ENCODE results near the gene NLRC4.
"Not testable (repeated sequence)": the region's sequence is repeated elsewhere in the genome, so short reads cannot be mapped to it uniquely, and the experiment has no call there.

Gene NLRC4, protein sequence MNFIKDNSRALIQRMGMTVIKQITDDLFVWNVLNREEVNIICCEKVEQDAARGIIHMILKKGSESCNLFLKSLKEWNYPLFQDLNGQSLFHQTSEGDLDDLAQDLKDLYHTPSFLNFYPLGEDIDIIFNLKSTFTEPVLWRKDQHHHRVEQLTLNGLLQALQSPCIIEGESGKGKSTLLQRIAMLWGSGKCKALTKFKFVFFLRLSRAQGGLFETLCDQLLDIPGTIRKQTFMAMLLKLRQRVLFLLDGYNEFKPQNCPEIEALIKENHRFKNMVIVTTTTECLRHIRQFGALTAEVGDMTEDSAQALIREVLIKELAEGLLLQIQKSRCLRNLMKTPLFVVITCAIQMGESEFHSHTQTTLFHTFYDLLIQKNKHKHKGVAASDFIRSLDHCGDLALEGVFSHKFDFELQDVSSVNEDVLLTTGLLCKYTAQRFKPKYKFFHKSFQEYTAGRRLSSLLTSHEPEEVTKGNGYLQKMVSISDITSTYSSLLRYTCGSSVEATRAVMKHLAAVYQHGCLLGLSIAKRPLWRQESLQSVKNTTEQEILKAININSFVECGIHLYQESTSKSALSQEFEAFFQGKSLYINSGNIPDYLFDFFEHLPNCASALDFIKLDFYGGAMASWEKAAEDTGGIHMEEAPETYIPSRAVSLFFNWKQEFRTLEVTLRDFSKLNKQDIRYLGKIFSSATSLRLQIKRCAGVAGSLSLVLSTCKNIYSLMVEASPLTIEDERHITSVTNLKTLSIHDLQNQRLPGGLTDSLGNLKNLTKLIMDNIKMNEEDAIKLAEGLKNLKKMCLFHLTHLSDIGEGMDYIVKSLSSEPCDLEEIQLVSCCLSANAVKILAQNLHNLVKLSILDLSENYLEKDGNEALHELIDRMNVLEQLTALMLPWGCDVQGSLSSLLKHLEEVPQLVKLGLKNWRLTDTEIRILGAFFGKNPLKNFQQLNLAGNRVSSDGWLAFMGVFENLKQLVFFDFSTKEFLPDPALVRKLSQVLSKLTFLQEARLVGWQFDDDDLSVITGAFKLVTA

DNA sequence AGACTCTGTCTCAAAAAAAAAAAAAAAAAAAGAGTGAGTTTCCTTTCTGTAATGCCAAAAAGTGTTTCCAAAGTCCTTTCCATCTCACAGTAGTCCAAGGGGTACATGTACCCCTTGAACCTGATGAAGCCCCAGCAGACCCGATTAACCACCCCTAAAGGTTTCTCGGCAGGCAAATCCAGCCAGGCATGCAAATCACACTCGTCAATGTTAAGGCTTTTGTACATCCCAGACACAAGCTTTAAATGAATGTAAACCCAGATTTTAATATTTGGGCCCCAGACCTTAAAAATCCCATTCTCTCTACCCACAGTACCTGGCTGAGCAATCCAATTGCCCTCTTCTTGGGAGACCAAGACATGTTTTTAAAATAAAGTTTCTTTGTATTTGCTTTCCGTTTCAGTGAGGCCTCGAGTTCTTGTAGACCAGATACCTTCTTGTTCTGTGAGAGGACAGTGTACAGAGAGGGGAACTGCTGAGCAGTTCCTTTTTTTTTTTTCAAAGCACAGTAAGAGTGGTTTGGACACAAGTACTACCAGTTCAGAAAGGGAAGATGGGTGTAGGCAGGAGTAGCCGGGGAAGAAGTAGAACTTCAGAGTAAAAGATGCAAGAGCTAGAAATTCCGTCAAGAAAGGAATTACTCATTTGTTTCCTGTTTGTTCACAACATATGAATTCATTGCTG, at the start of gene NLRC4:
TSS of gene NLRC4 (minus strand) at position 465 of the 684 bp plus-strand sequence. CDS start 8,111 bp downstream, outside the sequence.
- no peak for DNase-seq (ENCODE audit: low spot score)

DNA sequence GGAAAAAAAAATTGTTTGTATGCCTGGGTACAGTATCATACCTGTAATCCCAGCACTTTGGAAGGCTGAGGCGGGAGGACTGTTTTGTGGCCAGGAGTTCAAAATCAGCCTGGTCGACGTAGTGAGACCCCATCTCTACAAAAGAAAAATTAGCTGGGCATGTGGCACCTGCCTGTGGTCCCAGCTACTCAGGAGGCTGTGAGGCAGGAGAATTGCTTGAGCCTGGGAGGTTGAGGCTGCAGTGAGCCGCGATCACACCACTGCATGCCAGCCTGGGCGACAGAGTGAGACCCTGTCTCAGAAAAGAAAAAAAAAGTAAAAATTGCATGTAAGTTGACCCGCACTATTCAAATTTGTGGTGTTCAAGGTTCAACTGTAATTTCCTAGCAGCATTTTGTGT, 45.9 kb upstream of the NLRC4 start:
- no peak for DNase-seq (ENCODE audit: low spot score)

DNA sequence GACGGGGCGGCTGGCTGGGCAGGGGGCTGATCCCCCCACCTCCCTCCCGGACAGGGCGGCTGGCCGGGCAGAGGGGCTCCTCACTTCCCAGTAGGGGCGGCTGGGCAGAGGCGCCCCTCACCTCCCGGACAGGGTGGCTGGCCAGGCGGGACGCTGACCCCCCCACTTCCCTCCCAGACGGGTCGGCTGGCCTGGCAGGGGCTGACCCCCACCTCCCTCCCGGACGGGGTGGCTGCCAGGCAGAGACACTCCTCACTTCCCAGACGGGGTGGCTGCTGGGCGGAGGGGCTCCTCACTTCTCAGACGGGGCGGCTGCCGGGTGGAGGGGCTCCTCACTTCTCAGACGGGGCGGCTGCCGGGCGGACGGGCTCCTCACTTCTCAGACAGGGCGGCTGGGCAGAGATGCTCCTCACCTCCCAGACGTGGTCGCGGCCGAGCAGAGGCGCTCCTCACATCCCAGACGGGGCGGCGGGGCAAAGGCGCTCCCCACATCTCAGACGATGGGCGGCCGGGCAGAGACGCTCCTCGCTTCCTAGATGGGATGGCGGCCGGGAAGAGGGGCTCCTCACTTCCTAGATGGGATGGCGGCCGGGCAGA, 29.4 kb upstream of the NLRC4 start:
- DNase-seq (ENCODE audit: low spot score) = not testable (repeated sequence)

DNA sequence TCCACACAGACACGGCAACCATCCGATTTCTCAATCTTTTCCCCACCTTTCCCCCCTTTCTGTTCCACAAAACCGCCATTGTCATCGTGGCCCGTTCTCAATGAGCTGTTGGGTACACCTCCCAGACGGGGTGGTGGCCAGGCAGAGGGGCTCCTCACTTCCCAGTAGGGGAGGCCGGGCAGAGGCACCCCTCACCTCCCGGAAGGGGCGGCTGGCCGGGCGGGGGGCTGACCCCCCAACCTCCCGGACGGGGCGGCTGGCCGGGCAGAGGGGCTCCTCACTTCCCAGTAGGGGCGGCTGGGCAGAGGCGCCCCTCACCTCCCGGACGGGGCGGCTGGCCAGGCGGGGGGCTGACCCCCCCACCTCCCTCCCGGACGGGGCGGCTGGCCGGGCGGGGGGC, 28.8 kb upstream of the NLRC4 start:
- not testable (repeated sequence) for DNase-seq (ENCODE audit: low spot score)

DNA sequence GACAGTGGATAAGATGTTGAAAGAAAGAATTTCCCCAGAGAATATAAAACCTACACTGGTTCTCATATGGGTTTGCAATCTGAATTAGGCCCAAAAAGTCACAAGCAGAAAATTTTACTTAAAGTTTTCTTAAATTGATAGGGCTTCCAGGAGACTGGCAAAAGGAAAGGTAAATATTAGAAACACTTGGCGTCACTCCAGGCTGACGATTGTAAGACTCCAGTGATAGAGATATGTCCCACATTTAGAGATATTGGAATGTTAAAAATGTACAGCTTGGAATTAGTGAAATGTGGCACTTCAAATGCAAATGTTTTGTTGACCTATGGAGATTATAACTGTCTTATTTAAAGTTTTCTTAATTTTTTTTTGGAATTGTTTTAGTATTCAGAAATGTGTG, 27.1 kb upstream of the NLRC4 start:
- DNase-seq (ENCODE audit: low spot score) = no peak

DNA sequence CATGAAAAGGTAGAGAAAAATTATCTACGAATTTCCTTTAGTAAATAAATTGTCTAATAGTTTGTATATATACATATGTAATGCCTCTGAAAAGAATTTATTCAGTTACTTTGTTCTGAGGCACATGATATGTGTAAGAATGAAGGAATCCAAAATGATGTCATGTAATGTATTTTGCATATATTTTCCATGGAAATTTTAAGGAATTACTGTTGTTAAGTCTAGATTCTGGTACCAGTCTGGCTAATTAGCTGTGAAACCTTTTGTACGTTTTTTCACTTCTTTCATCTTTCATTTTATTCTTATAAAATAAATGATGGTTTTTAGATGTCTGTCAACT, 25.3 kb upstream of the NLRC4 start:
- no peak for DNase-seq (ENCODE audit: low spot score)

DNA sequence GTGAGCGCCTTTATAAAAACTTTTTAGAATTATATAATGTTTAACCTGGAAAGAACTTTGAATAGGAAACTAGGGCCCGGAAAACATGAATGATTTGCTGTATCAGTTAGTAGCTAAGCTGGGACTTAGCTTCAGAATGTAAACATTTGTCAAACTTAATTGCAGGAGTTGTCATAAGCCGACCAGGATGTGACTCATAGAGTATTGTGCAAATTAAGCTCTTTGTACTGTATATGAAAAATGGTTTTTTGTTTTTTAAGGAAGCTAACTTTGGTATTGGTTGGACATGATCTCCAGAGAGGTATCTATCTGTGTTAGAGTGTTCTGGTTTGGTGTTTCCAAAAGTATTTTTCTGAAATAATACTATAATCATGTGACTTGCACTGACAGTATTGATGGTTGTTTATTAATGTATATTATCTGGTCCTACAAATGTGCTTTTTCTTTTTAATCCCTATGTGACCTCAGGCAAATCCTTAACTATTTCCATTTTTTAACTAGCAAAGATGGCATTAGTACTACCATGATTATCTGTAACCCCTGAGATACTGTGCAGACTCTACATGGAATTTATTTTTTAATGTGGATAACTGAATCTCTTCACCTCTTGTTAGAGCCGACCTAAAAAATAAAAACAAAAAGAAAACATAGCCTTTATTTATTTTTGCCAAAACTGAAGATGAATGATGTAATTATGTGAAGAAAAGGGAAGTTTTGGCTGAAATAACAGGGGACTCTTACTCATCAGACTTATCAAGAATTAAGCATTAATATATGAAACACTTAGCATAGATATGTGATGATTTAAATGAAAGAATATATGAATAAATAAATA, 24.7 kb upstream of the NLRC4 start:
- DNase-seq (ENCODE audit: low spot score) = no peak

DNA sequence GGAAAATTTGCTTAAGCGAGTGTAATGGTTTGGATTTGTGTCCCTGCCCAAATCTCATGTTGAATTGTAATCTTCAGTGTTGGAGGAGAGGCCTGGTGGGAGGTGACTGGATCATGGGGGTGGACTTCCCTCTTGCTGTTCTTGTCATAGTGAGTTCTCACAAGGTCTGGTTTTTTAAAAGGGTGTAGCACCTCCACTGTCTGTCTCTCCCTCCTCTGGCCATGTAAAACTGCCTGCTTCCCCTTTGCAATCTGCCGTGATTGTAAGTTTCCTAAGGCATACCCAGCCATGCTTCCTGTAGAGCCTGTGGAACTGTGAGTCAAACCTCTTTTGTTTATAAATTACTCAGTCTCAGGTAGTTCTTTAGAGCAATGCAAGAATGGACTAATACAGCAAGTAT, 19.6 kb upstream of the NLRC4 start:
- DNase-seq (ENCODE audit: low spot score) = no peak

DNA sequence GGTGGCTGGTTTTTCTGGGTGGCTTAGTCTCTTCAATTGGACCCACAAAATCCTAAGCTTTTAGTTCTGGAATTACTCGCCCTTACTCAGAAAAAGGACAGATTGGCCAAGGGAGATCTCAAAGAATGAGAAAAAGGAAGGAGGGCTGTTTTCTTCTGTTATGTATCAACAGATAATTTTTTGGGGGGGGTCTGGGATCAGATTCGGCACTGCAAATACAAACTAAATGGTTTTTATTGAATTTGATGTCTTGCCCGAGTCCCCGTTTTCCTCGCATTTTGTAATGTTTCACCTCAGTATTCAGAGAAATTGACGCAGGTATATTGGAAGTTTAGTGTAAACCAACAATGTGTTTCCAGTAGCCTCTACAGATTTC, 13.8 kb upstream of the NLRC4 start:
- DNase-seq (ENCODE audit: low spot score) = no peak

DNA sequence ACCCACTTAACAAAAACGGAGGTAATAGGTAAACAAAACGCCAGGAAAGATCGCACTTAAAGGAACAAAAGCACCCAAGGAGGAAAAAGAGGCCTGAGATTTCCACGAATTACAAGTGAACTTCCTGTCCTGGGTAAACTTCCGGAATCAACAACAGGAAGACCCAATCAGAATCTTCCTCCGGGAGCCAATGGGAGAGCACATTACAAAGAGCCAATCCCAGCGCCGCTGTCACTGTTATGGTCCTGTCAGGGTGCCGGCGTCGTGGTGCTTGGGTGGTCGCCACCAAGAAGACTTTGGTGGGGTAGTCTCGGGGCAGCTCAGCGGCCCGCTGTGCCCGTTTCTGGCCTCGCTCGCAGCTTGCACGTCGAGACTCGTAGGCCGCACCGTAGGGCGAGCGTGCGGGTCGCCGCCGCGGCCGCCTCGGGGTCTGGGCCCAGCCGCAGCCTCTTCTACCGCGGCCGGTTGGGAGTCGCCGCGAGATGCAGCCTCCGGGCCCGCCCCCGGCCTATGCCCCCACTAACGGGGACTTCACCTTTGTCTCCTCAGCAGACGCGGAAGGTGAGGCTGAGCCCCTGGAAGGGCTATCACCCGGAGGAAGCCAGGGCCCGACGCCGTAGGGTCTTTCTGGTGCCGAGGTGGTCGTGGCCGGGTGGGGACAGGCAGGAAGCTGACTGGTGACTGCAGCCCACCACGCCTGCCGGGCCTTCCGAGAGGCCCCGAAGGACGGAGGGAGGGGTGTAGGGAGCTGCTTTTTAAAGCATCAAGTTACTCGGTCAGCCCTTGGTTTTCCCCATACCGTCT, 13.2 kb upstream of the NLRC4 start, which contains the start of gene YIPF4:
TSS of gene YIPF4 (plus strand) at position 231 of the 804 bp plus-strand sequence. CDS start at position 483, 252 bp downstream.
- peak; percentile 99 for DNase-seq (ENCODE audit: low spot score)

DNA sequence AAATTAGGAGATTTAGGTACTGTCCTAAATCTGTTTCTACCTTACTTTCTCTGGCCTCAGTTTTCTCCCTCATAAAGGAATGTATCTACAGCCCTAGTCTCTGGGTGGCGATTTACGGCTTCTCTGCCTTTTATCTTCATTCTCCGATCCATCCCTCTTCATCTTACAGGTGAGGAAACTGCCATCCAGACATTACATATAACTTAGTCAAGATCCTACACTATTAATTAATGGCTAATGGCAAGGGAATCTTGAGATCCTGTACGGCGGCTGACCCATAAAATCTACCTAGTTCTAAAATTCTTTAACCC, 12.6 kb upstream of the NLRC4 start:
- no peak for DNase-seq (ENCODE audit: low spot score)

DNA sequence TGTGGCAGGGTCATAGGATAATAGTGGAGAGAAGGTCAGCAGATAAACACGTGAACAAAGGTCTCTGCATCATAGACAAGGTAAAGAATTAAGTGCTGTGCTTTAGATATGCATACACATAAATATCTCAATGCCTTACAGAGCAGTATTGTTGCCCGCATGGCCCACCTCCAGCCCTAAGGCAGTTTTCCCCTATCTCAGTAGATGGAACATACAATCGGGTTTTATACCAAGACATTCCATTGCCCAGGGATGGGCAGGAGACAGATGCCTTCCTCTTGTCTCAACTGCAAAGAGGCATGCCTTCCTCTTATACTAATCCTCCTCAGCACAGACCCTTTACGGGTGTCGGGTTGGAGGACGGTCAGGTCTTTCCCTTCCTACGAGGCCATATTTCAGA, 11.1 kb upstream of the NLRC4 start:
- DNase-seq (ENCODE audit: low spot score) = not testable (repeated sequence)

DNA sequence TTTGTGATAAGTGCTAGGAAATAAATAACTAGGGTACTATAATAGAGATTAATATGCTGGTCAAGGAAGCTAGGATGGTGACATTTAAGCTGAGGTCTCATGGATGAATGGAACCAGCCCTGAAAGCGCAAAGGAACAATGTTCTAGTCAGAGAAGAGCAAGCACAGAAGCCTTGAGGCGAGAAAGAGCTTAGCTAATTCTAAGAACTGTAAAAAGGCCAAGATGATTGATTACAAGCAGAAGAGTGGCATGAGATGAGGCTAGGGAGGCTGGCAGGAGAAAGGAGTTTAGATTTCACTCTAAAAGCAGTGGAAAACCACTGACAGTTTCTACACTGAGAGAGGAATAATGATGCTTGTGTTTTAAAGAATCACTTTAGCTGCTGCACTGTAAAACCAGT, 9.6 kb upstream of the NLRC4 start:
- DNase-seq (ENCODE audit: low spot score) = no peak

DNA sequence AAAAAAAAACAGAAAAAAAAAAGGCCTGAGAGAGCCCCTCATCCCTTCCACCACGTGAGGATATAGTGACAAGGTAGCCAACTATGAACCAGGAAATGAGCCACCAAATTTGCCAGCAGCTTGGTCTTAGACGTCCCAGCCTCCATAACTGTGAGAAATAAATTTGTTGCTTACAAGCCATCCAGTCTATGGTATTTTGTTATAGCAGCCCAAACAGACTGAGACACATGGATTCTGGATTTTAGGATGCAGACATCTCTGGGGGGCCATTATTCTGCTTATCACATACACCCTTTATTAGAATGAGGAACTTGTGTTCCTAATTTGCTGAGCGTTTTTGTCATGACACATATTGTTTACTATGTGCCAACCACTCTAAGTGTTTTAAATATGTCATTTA, 7.6 kb upstream of the NLRC4 start:
- no peak for DNase-seq (ENCODE audit: low spot score)

DNA sequence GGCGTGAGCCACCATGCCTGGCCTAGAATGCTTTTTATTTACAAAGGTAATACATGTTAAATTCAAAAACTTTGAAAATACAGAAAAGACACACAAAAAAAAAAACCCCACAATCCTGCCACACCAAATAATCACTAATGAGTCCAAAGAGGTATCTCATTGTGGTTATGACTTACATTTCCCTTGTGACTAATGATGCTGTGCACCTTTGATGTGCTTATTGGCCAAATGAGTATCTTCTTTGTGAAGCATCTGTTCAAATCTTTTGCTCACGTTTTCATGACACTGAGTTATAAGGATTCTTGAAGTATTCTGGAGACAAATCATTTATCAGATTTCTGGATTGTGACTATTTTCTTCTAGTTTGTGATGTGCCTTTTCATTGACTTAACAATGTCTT, 6.4 kb upstream of the NLRC4 start:
- no peak for DNase-seq (ENCODE audit: low spot score)

DNA sequence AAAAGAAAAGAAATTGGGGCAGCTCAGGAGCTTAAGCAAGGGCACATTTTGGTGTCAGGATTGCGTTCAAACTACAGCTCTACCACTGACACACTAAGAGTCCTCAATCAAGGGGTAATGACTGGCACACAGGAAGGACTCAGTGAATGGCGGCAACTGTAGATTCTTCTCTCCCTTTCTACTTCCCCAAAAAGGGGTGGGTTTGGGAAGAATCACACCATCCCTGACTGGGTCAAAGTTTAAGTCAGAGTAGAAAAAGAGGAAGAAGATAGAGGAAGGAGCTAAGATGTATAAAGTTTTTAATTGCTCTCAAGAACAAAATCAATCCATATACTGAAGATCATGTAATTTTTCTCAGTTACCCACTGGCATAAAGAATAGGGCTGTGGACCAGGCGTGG, 2.6 kb downstream of the NLRC4 start:
- no peak for DNase-seq (ENCODE audit: low spot score)

DNA sequence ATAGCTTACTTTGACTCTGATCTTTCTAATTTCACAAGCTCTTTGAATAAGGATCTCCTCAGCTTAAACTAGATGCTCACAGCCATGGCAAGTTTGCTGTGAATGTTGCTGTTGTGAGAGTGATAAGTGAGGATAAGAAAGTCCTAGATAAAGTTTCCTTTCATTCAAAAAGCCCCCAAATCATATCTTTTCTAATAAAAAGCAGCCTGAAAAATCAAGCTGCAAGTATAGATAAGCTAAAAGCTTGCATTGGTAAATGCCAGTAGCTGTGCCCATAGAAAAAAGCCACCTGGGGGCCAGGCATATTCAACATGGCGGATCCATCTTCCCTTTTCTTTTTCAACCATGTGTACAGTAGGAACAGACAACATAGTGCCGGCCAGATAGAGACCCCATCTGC, 4.3 kb downstream of the NLRC4 start:
- no peak for DNase-seq (ENCODE audit: low spot score)

DNA sequence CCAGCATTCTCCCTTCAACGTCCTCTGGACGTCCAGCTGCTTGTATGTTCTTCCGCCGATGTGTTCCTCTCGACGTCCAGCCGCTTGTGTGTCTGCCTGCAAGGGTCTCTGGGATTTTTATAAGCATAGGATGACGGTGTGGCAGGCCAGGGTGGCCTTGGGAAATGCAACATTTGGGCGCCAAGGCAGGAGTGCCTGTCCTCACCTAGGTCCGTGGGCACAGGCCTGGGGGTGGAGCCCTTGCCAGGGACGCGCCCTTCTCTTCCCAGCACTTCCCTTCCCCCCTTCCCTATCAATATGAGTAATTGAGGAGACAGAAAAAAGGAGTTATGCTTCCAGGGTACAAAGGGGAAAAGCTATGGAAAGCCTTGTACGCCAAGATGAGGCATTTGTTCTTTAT, 6.4 kb downstream of the NLRC4 start:
- DNase-seq (ENCODE audit: low spot score) = no peak

DNA sequence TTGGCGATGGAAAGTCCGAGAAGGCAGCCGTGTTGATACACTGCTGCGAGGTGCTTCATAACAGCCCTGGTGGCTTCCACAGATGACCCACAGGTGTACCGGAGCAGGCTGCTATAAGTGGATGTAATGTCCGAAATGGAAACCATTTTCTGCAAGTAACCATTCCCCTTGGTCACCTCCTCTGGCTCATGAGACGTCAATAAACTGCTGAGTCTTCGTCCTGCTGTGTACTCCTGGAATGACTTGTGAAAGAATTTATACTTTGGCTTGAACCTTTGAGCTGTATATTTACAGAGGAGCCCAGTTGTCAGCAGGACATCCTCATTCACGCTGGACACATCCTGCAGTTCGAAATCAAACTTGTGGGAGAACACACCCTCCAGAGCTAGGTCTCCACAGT, 14.4 kb downstream of the NLRC4 start:
- DNase-seq (ENCODE audit: low spot score) = no peak

DNA sequence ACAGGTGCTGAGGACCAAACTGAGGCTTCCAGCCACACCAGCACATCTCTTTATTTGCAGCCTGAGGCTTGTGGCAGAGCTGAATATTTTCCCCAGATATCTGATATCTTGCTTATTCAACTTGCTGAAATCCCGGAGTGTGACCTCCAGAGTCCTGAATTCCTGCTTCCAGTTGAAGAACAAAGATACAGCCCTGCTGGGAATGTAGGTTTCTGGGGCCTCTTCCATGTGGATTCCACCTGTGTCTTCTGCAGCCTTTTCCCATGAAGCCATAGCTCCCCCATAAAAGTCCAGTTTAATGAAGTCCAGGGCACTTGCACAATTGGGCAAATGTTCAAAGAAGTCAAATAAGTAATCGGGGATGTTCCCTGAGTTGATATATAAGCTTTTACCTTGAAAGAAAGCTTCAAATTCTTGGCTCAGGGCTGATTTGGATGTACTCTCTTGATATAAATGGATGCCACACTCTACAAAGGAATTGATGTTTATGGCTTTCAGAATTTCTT, 14.9 kb downstream of the NLRC4 start:
- no peak for DNase-seq (ENCODE audit: low spot score)

All from AG20443 (cell line).